IPS-18a (cell line): ENCODE results near the gene OR51L1.

Experiments
- H3K27ac ChIP-seq: one replicate; pipeline ENCODE4 v1.5.1; 2013; ENCODE audit warnings: low read length
- H3K27me3 ChIP-seq: one replicate; pipeline ENCODE4 v1.6.1; 2013; ENCODE audit warnings: mild to moderate bottlenecking, low read length; ENCODE audit not compliant: control insufficient read depth, insufficient read depth
- H3K36me3 ChIP-seq: one replicate; pipeline ENCODE4 v1.6.1; 2013; ENCODE audit warnings: low read depth, low read length; ENCODE audit not compliant: control insufficient read depth
- H3K4me1 ChIP-seq: one replicate; pipeline ENCODE4 v1.6.1; 2013; ENCODE audit warnings: low read depth, low read length; ENCODE audit not compliant: control insufficient read depth
- H3K4me3 ChIP-seq: one replicate; pipeline ENCODE4 v1.5.1; 2013; ENCODE audit warnings: low read length
- H3K9ac ChIP-seq: one replicate; pipeline ENCODE4 v1.6.1; 2013; ENCODE audit warnings: mild to moderate bottlenecking, low read length, moderate library complexity
- H3K9me3 ChIP-seq: one replicate; pipeline ENCODE4 v1.6.1; 2013; ENCODE audit warnings: low read depth, low read length; ENCODE audit not compliant: control insufficient read depth

OR51L1 gene

DNA sequence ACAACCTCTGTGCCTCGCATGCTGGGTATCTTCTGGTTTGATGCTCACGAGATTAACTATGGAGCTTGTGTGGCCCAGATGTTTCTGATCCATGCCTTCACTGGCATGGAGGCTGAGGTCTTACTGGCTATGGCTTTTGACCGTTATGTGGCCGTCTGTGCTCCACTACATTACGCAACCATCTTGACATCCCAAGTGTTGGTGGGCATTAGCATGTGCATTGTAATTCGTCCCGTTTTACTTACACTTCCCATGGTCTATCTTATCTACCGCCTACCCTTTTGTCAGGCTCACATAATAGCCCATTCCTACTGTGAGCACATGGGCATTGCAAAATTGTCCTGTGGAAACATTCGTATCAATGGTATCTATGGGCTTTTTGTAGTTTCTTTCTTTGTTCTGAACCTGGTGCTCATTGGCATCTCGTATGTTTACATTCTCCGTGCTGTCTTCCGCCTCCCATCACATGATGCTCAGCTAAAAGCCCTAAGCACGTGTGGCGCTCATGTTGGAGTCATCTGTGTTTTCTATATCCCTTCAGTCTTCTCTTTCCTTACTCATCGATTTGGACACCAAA lies 52.2 kb downstream of the OR51L1 start:
- H3K4me1 ChIP-seq = no peaks in the 10 kb centered on the region
- no peak overlapping the region for H3K27ac ChIP-seq
- H3K4me3 ChIP-seq = no peak overlapping the region
- no peaks in the 10 kb centered on the region for H3K9me3 ChIP-seq
- no peaks in the 10 kb centered on the region for H3K27me3 ChIP-seq
- H3K9ac ChIP-seq = no peak overlapping the region
- no peaks in the 10 kb centered on the region for H3K36me3 ChIP-seq
